GM19468 (cell line): ENCODE data around the gene GPR162.

Source experiments
- ATAC-seq: cut with Tn5 transposase; IDR thresholded peaks from one replicate; pipeline ENCODE4 v1.9.1; 2021; ENCODE audit warnings: mild to moderate bottlenecking, moderate library complexity, moderate number of reproducible peaks; ENCODE audit not compliant: unreplicated experiment; ENCODE audit errors: extremely low read depth

GPR162 gene

DNA sequence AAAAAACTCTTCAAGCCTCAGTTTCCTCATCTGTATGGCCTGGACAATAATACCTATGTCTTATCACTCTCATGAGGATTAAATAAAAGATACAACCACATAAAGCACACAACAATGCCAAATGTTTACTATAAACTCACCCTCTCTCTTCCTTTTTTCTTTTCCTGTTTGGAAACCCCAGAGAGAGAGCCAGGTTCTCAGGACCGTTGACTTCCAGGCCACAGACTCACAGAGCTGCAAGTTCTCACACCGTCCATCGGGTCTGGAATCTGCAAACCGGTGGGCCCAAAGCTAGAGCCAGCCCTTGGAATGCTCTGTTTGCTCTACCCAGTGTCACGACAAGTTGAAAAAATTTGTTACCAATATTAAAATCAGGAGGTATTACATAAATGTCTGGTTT lies 36.9 kb upstream of the GPR162 start:
- ATAC-seq = no peak

DNA sequence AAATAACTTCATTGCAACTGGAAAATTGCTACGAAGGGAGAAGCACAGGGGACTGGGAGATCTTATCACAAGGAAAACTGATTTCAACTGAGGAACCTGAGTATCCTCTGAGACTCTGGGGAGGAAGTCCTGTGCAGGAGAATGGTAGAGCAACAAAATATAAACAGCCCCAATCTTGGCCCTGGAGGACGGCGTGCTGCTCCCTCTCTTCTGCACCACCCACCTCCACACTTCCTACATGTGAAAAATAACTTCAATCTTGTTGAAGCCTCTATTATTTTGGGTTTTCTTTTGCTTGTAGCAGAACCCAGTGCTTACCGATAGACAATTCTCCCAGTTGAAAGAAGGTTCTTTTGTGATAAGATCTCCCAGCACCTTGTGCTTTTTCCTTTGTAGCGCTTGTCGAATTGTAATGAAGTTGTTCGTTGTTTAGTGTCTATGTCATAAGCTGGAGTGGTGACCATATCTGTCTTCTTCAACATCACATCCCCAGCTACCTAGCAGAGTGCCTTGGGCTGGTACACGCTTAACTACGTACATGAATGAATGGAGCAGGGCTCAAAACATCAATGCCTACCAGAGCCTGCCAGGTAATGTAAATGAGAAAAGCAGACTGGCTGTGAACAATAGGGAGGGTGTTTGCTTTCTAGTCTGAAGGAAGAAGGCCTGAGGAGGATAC lies 35.1 kb upstream of the GPR162 start:
- ATAC-seq = no peak

DNA sequence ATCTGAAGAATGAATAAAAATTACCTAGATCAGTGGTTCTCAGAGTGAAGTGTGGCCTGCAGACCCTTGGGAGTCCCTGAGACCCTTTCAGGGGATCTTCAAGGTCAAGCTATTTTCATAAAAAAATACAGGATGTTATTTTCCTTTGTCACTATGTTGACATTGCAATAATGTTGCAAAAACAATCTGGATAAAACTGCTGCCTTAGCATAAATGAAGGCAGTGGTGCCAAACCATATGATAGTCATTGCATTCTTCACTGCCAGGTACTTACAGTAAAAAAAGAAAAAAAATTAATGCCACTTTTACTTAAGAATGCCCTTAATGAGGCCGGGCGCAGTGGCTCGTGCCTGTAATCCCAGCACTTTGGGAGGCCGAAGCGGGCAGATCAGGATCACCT lies 34.3 kb upstream of the GPR162 start:
- ATAC-seq = no peak

DNA sequence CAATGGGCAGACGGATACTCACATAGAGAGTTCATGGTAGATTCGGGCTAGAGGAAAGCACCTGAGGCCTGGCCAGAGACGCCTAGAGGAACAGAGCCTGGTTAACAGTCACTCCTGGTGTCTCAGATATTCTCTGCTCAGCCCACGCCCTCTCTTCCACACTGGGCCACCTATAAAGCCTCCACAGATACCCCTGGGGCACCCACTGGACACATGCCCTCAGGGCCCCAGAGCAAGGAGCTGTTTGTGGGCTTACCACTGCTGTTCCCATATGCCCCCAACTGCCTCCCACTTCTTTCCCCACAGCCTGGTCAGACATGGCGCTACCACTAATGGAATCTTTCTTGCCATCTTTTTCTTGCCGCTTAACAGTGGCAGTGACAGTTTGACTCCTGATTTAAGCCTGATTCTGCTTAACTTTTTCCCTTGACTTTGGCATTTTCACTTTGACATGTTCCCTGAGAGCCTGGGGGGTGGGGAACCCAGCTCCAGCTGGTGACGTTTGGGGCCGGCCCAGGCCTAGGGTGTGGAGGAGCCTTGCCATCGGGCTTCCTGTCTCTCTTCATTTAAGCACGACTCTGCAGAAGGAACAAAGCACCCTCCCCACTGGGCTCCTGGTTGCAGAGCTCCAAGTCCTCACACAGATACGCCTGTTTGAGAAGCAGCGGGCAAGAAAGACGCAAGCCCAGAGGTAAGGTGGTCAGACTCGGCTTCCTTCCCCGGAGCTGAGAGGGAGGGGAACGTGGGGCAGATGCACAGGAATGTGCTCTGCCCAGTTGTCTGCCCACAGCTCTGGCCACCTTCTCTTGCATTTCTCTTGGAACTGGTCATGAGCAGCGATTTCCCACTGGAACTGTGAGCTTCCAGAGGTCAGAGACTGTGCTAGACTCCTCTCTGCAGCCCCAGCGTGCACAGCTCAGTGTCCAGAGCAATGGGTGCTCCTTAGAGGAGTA lies 32.4 kb upstream of the GPR162 start, which contains the start of gene CD4:
TSS of gene CD4 (plus strand) at position 557 of the 953 bp plus-strand sequence. CDS start 10,611 bp downstream, outside the sequence.
- no peak for ATAC-seq

DNA sequence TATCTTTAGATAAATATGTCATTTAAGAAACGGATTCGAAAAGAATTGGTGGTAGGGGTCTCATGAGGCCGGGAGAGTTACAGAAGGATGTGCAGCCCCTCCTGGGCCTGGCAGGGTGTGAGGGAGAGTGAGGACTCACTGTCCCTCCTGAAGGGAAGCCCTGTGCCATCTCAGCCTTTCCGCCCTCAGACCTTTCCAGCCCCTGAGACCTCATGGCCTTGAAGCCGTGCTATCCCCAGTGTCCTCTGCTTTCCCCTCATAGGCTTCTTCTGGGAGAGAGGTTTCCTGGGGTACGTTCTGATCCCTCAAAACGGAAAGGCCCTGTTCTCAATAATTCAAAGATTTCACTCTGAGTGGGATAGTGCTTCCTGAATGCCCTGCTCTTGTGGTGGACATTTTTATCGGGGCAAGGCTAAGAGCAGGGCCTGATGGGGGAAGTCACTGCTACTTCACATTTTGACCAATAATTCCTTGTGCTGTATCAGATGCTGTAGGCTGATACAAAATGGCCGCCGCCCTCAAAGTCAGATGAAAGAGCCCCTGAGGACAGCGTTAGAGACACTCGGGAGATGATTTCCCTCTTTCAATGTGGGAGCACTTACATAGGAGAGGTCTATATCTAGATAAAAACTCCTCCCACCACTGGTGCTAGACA lies 31.0 kb upstream of the GPR162 start:
- ATAC-seq = no peak

DNA sequence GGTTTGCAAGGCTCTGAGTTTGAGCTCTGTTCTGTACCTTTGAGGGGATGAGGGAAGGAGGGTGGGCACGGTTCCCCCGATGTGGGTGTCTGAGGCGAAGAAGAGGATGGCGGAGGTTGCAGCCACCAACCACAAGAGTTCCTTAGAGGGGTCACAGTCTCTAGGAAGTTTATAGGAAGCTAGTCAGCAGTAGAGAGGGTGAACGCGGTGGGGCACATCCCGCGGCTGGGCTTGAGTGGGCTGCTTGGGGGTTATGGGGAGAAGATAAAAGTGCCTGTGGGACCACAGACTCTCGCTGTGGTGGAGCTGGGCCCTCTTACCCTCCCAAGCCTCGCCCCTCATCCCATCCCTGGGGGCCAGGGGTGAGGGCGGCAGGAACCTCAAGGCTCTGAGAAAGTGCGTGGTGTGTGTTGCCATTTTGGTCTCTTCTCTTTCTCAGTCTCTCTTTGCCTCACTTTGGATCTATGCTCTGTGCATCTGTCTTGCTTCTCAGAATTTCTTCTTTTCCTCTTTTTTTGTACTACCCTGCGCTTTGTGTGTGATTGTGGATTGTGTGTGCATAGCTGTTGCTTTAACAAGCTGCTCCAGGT lies 29.6 kb upstream of the GPR162 start:
- no peak for ATAC-seq

DNA sequence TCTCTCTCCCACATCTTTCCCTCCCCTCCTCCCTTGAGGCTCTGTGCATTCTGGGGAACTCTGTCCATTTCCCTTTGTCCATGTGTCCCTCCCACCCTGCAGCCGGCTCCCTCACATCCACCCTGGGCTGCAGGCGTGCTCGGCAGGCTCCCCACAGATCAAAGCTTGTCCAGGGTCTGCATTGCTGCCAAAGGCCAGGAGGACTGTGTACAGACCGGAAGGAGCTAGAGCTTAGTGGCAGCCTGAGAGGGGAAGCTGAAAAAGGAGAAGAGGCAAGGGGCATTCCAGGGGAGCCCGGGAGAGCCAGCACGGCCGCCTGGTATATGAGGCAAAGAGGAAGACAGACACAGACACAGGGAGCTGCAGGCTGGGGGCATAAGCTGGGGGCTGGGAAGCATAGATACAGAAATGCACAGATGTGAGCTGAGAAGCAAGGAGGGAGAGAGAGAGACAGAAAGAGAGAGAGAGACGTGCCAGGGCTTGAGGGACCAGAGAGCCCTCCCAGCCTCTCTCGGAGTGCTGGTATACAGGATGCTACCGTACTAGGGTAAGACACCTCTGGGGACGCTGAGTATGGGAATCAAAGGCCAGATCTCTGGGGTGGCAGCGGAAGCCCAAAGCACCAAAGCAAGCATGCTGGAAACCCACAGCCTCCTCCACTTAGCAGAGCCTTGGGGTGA lies 29.0 kb upstream of the GPR162 start:
- no peak for ATAC-seq

DNA sequence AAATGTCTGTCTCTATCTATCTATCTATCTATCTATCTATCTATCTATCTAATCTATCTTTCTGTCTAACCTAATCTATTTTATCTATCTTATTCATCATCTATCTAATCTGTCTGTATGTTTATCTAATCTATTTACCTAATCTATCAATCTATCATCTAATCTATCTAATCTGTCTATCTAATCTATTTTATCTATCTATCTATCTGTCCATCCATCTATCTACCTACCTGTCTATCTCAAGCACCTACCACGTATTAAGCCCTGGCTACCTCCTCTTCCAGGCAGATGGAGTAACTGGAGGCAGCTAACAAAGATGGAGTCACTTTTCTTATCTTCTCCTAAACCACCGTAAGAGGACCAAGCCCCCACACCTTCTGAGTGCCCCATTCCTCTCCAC lies 26.5 kb upstream of the GPR162 start:
- ATAC-seq = no peak

DNA sequence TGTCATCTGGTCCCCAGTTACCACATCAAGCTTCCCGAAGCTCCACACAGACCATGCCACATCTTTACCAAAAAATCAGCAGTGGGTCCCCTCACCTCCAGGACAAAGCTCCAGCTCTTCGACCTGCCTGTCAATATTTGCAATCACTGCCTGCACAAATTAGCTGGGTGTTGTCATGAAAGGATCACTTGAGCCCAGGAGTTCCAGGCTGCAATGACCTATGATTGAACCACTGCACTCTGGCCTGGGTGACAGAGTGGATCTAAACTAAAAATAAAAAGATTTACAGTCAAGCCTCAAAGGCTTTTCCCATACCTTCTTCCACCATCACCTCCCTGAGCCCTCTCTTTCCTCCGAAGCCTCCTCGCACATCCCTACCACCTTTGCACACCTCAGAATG lies 25.0 kb upstream of the GPR162 start:
- no peak for ATAC-seq

DNA sequence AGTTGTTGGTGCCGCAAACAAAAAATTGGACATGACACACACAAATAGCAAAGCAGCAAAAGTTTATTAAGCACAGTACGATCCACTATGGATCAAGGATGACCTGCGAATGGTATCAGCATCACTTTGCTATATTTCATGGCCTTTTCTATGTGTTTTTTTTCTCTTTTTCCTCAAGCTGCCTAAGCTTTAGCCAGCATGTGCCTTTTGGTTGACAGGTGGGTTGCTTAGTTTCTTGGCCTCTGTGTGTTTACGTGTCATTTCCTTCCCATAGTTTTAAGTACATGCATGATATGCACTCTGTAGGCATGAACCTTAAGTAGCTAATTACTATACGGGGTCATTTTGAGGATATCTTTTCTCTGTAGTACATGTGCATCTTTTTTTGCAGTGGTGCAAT lies 22.5 kb upstream of the GPR162 start:
- ATAC-seq = no peak

DNA sequence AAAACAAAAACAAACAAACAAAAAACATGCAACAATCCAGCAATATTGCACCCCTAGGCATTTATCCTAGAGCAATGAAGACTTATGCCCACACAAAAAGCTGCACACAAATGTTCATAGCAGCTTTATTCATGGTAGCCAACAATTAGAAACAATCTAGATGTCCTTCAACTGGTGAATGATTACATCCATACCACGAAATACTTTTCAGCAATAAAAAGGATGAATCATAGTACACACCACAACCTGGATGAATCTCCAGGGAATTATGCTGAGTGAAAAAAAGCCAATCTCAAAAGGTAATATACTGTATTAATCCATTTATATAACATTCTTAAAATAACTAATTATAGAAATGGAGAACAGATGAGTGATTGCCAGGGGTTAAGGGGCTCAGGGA lies 14.5 kb upstream of the GPR162 start:
- ATAC-seq = no peak

DNA sequence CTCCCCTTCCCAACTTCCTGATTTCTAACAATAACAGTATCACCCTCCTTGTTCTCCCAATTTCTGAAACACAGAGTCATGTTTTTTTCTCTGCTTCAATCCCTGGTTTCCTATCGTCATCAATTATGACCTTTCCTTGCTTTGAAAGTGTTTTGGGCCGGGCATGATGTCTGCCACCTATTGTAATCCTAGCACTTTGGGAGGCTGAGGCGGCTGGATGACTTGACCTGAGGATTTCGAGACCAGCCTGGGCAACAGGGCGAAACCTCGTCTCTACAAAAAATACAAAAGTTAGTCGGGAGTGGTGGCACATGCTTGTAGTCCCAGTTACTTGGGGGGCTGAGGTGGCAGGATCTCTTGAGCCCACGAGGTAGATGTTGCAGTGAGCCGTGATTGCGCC lies 12.6 kb upstream of the GPR162 start:
- no peak for ATAC-seq

DNA sequence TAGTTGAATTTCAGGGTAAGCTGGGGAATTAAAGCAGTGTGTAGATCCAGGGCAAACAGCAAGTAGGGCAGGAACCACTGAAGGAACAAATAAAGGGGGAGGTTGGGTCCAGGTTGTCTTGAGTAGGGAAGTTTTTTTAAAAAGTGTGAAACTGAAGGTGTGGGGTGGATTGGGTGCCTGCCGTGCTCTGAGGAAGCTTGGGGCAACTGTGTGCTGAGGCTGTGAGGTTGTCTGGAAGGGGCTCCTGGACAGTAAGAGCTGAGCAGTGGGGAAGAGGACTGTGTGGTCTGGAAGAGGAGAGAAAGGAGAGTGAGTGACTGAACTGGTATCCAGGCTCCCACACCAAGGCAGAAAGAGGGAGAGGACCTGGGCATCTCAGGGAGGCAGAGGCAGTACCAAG lies 10.9 kb upstream of the GPR162 start:
- ATAC-seq = no peak

DNA sequence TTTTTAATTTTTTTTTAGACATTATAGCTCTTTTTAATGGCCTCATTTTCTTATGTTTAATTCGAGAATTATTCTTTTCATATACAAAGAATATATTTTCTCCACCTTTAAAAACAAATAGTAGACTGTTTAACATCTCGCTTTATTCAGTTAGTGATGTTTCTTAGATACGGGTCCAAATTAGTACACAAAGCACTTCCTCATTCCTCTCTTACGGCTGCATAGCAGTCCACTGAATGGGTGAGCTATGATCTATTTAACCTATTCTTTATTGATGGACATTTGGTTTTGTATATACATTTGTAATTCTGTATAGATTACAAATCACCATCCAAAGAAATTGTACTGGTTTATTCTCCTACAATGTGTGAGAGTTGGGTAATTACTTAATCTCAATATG lies 8.3 kb upstream of the GPR162 start:
- ATAC-seq = no peak

DNA sequence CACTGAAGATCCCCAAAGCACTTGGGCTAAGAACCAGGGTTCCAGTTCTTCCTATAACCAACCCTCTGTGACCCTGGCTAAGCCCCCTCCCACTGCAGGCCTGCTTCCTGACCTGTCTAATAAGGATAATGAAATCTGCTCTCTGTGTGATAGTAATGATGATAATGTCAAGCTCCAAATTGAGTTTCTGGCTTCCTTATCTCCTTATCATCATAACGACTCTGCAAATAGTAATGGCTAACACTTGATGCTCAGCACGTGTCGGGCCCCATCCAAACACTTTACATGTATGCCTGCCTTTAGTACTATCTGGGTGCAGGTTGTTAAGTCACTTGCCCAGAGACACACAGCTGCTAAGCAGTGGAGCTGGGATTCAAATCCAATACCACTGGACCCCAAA lies 5.0 kb upstream of the GPR162 start:
- no peak for ATAC-seq

DNA sequence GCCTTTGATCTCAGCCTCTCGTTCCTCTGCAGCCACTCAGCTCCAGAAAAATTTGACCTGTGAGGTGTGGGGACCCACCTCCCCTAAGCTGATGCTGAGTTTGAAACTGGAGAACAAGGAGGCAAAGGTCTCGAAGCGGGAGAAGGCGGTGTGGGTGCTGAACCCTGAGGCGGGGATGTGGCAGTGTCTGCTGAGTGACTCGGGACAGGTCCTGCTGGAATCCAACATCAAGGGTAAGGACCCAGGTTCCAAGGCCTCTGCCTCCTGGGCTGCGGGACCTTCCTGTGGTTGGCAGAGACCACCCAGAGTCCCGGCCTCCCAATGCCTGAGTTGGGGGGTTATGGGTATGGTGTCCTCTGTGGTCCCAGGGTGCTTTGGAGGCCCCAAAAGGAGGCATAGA lies 4.5 kb upstream of the GPR162 start:
- ATAC-seq = no peak

DNA sequence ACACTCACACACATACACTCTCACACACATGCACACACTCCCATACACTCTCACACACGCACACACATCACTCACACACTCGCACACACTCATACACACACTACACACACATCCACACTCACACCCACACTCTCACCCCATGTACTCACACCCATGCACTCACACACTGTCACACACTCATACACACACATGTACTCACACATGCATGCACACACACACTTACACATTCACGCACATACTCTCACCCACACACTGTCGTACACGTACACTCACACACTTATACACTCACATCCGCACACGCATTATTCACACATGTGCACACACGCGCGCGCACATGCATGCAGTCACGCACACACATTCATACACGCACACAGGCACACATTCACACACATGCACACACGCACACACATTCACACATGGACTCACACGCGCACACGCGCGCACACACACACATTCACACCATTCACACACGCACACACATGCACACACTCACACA lies 3.9 kb upstream of the GPR162 start:
- no peak for ATAC-seq

DNA sequence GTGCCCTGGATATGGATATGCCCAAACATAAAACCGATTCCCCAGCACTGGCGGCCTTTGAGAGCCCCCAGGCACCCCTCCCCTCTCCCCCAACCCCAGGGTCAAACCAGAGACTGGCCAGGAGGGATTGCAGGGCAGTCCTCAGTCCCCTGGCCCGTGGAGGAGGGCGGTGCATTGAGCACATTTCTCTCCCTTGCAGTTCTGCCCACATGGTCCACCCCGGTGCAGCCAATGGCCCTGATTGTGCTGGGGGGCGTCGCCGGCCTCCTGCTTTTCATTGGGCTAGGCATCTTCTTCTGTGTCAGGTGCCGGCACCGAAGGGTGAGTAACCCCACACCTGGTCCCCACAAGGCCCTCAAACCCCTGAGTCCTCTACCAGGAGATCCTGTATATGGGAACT lies 3.4 kb upstream of the GPR162 start:
- ATAC-seq = no peak

DNA sequence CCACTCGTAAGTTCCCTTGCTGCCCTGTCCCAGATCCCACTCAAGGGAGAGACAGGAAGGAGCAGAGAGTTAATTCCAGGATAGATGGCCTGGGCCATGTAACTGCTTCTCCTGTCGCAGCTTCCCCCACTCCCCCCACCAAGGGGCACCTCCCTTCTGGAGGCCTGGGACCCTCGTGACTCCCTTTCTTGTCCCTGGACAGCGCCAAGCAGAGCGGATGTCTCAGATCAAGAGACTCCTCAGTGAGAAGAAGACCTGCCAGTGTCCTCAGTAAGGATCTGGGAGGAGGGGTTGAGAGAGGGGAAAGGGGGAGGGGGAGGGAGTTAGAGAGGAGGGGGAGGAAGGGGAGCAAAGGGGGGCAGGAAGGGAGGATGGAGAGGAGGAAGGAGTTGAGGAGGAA lies 3.0 kb upstream of the GPR162 start:
- no peak for ATAC-seq
